MM.1S (cell line): ENCODE results near the gene RAB5IF.

Source experiments
- DNase-seq: peaks from one replicate; pipeline ENCODE4 v3.0.0-alpha.2; 2015
- H2AFZ ChIP-seq: fragments of 300-600 bp; sonication (generic); 2 replicates; pipeline ENCODE4 v1.6.0; 2016; ENCODE audit warnings: antibody characterized with exemption, low read length
- H3F3A ChIP-seq: fragments of 300-600 bp; sonication (generic); 2 replicates; pipeline ENCODE4 v1.6.1; 2016; ENCODE audit warnings: mild to moderate bottlenecking, antibody characterized with exemption, low read length, moderate library complexity, mixed read lengths; ENCODE audit not compliant: insufficient read depth
- H3K27ac ChIP-seq: fragments of 300-600 bp; sonication (generic); 2 replicates; pipeline ENCODE4 v1.5.1; 2016; ENCODE audit warnings: mild to moderate bottlenecking, low read length
- H3K27me3 ChIP-seq: fragments of 300-600 bp; sonication (generic); replicated peaks from 2 replicates; pipeline ENCODE4 v1.6.0; 2016; ENCODE audit warnings: low read length; ENCODE audit not compliant: insufficient read depth
- H3K36me3 ChIP-seq: fragments of 300-600 bp; sonication (generic); replicated peaks from 2 replicates; pipeline ENCODE4 v1.6.1; 2016; ENCODE audit warnings: mild to moderate bottlenecking, low read length, mixed read lengths; ENCODE audit not compliant: insufficient read depth
- H3K4me1 ChIP-seq: fragments of 300-600 bp; sonication (generic); 2 replicates; pipeline ENCODE4 v1.6.1; 2016; ENCODE audit warnings: low read length, mixed read lengths
- H3K4me2 ChIP-seq: fragments of 300-600 bp; sonication (generic); 2 replicates; pipeline ENCODE4 v1.6.0; 2016; ENCODE audit warnings: low read depth, low read length
- H3K4me3 ChIP-seq: fragments of 300-600 bp; sonication (generic); 2 replicates; pipeline ENCODE4 v1.5.1; 2016; ENCODE audit warnings: low read length, mixed read lengths
- H3K79me2 ChIP-seq: fragments of 300-600 bp; sonication (generic); 2 replicates; pipeline ENCODE4 v1.6.1; 2016; ENCODE audit warnings: mixed run types, low read length, mixed read lengths
- H3K9ac ChIP-seq: fragments of 300-600 bp; sonication (generic); 2 replicates; pipeline ENCODE4 v1.6.1; 2016; ENCODE audit warnings: low read length, mixed read lengths
- H3K9me2 ChIP-seq: fragments of 300-600 bp; sonication (generic); replicated peaks from 2 replicates; pipeline ENCODE4 v1.6.1; 2016; ENCODE audit warnings: mild to moderate bottlenecking, low read length, mixed read lengths; ENCODE audit not compliant: insufficient read depth
- H3K9me3 ChIP-seq: fragments of 300-600 bp; sonication (generic); replicated peaks from 2 replicates; pipeline ENCODE4 v1.6.1; 2016; ENCODE audit warnings: mild to moderate bottlenecking, low read length, mixed read lengths; ENCODE audit not compliant: insufficient read depth
- H4K20me1 ChIP-seq: fragments of 300-600 bp; sonication (generic); 2 replicates; pipeline ENCODE4 v1.6.1; 2016; ENCODE audit warnings: mild to moderate bottlenecking, low read length, moderate library complexity, mixed read lengths; ENCODE audit not compliant: insufficient read depth
- CTCF ChIP-seq: fragments of 300-600 bp; sonication (generic); IDR thresholded peaks from 2 replicates; pipeline ENCODE4 v1.5.1; 2016; ENCODE audit warnings: antibody characterized with exemption, low read length, mixed read lengths
- EZH2 ChIP-seq: fragments of 300-600 bp; sonication (generic); optimal IDR thresholded peaks from 2 replicates; pipeline ENCODE3; 2017; ENCODE audit warnings: low read depth, mild to moderate bottlenecking, antibody characterized with exemption, low read length, mixed read lengths
- EZH2phosphoT487 ChIP-seq: fragments of 300-600 bp; sonication (generic); IDR thresholded peaks from 2 replicates; pipeline ENCODE4 v1.6.1; 2018; ENCODE audit warnings: antibody characterized with exemption, low read length

The RAB5IF gene

GRCh38 chr20:36623444-36623843 is 17.9 kb downstream of the RAB5IF start:
- TF ChIP-seq CTCF (no peak), EZH2 (no peak), EZH2phosphoT487 (no peak)
- Histone ChIP-seq H3K9me3 (no peaks in the 10 kb centered on the region), H3K4me3 (no peak overlapping the region), H3K27me3 (no peaks in the 10 kb centered on the region), H2AFZ (no peak overlapping the region), H3F3A (no peaks in the 10 kb centered on the region), H3K79me2 (no peaks in the 10 kb centered on the region), H3K27ac (no peak overlapping the region), H3K36me3 (no peaks in the 10 kb centered on the region), H3K9me2 (no peaks in the 10 kb centered on the region), H4K20me1 (no peaks in the 10 kb centered on the region), H3K4me2 (no peak overlapping the region), H3K4me1 (no peaks in the 10 kb centered on the region), H3K9ac (no peak overlapping the region)
- DNase-seq: no peak

DNA sequence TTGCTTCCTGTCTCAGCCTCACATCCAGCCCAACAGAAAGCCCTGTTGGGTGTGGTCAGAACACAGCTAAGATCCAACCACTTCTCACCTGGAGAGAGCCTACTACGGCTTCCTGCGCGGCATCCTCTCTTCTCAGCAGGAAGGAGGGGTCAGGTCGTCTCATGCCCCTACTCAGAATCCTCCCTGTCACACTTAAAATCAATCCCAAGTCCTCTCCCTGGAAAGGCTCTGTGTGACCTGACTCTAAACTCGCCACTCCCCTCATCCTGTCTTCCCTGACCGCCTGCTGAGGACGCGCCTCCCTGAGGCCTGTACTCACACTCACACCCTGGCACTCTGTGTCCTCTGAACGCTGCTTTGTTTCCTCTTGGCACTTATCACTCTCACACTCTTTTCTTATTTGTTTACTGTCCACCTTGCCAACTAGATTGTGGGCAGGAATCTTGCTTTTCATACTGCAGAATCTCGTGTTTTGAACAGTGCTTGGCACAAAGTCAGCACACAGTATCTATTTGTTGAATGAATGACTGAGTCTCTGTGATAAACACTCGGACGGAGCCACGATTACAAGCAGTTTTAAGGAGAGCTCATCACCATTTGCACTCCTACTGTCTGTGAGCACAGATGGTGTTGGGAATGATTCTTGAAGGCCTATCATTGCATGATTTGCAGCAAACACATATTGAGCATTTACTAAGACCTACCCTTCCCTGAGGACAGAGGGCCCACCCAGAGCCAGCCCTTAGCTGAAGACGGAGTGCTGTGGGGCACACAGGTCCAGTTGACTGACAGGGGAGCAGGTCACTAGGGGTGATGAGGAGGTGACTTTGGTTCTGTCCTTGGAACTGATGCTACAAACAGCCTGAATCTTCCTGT is 18.7 kb downstream of the RAB5IF start:
- Histone ChIP-seq H3K27ac (no peak overlapping the region), H3K36me3 (no peaks in the 10 kb centered on the region), H3K9me2 (no peaks in the 10 kb centered on the region), H2AFZ (no peak overlapping the region), H3K4me2 (no peak overlapping the region), H3F3A (no peaks in the 10 kb centered on the region), H3K4me3 (no peak overlapping the region), H4K20me1 (no peaks in the 10 kb centered on the region), H3K4me1 (no peaks in the 10 kb centered on the region), H3K27me3 (no peaks in the 10 kb centered on the region), H3K9me3 (no peaks in the 10 kb centered on the region), H3K9ac (no peak overlapping the region), H3K79me2 (no peaks in the 10 kb centered on the region)
- no peak for DNase-seq
- TF ChIP-seq EZH2phosphoT487 (no peak), CTCF (no peak), EZH2 (no peak)

GRCh38 chr20:36624944-36625324 is 19.4 kb downstream of the RAB5IF start:
- H3K36me3 ChIP-seq: no peaks in the 10 kb centered on the region
- no peak overlapping the region for H3K4me3 ChIP-seq
- no peaks in the 10 kb centered on the region for H3K27me3 ChIP-seq
- H3K9me2 ChIP-seq: no peaks in the 10 kb centered on the region
- H3K4me1 ChIP-seq: peaks cover 5% of the 10 kb centered on the region
- no peak for TF ChIP-seq EZH2
- no peak for TF ChIP-seq EZH2phosphoT487
- TF ChIP-seq CTCF: no peak
- H3K27ac ChIP-seq: no peak overlapping the region
- H3K4me2 ChIP-seq: no peak overlapping the region
- no peaks in the 10 kb centered on the region for H3K9me3 ChIP-seq
- no peaks in the 10 kb centered on the region for H3K79me2 ChIP-seq
- no peak overlapping the region for H2AFZ ChIP-seq
- no peak for DNase-seq
- no peaks in the 10 kb centered on the region for H4K20me1 ChIP-seq
- H3F3A ChIP-seq: no peaks in the 10 kb centered on the region
- H3K9ac ChIP-seq: no peak overlapping the region
